ENCODE data around the gene CHCHD2. TPM values are rescaled to one million over a fixed set of nuclear protein-coding genes. Genes with fewer than 3 reads are reported as not detected.

CHCHD2 gene
- total and polyA plus RNA-seq, 2 of the 13 experiments (the other 11 are each of a cell fraction or from before 2014, with no cell fraction given) = 330 to 572 TPM

DNA sequence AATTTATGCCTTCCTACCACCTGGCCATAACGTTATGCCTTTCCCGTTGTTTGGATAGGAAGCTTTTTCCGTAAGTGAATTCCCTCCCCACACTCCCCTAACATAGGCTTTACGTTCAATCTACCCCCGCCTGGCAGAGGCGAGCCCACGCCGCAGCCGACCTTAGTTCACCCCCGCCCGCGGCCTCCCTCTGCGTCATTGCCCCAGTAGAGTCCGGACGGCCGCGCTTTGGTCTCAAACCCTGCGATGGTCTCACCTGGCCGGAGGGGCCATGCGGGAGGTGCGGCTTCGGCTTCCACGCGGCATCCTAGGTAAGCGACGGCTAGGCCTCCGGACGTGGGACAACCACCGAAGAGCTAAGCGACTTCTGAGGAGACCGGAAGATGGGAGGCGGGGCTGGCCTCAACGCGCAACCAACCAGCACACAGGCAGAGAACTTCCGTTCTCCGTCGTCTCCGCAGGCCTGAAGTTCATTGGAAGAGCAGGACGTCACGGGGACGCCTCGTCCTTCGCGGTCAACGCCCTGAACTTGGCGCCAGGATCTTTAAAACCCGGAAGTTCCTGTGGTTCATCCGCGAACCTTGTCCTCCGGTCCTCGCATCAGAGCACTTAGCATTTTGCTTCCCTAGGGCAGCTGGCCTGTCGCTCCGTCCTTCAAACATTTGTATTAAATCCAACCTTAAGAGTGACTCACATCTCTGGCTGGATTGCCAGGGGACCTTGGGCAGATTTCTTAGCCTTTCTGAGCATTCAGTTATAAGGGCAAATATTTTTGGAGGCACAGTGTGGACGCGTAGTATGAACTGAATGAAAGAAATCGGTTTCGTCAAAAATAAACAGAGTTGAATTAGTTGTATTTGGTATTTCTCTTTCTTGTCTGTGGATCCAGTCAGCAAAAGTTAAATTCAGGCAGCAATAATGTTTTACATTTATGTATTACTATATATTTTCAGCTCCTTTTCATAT is at the start of gene CHCHD2 (continued):
- TF ChIP-seq ZNF598 (CRISPR knock-in tag; IDR thresholded peaks at IDR 0.05; ENCODE audit: borderline replicate concordance) (peak; percentile 63; the same call in 1 of the 2 replicates), HOXD1 (CRISPR knock-in tag; IDR thresholded peaks at IDR 0.05) (no peak), ZNF263 (CRISPR knock-in tag; IDR thresholded peaks at IDR 0.05) (0 out of 2 replicates have a peak, but pooled peaks have one; percentile 27), TRIM22 (IDR thresholded peaks at IDR 0.05) (no peak), ZNF749 (CRISPR knock-in tag; IDR thresholded peaks at IDR 0.05; ENCODE audit: borderline replicate concordance) (no peak), ZNF747 (CRISPR knock-in tag; IDR thresholded peaks at IDR 0.05; ENCODE audit: borderline replicate concordance) (no peak), SP2 (CRISPR knock-in tag; IDR thresholded peaks at IDR 0.05) (peak; percentile 98), ZNF616 (CRISPR knock-in tag; IDR thresholded peaks at IDR 0.05; ENCODE audit: low read depth) (peak; percentile 66; the same call in 1 of the 2 replicates), IRX3 (CRISPR knock-in tag; IDR thresholded peaks at IDR 0.05; ENCODE audit: borderline replicate concordance, low read depth) (0 out of 2 replicates have a peak, but pooled peaks have one; percentile 63), ZNF674 (CRISPR knock-in tag; IDR thresholded peaks at IDR 0.05; ENCODE audit: low read depth) (no peak), EP300 (IDR thresholded peaks at IDR 0.05; ENCODE audit: low read depth in 2 of 2, low read length in 2 of 2) (no peak), EP300 (CRISPR knock-in tag; IDR thresholded peaks at IDR 0.05; ENCODE audit: borderline replicate concordance) (no peak; the same call in 1 of the 2 replicates), PTBP1 (IDR thresholded peaks at IDR 0.05; ENCODE audit: low read depth, low read length, poor library complexity, severe bottlenecking) (no peak), RAD21 (CRISPR knock-in tag; IDR thresholded peaks at IDR 0.05) (no peak; the same call in 1 of the 2 replicates), PAF1 (CRISPR knock-in tag; IDR thresholded peaks at IDR 0.05) (no peak), GMEB1 (CRISPR knock-in tag; IDR thresholded peaks at IDR 0.05; ENCODE audit: borderline replicate concordance) (peak; percentile 89), PHF21A (CRISPR knock-in tag; IDR thresholded peaks at IDR 0.05) (no peak), ZFP1 (CRISPR knock-in tag; IDR thresholded peaks at IDR 0.05) (no peak), ZNF577 (CRISPR knock-in tag; IDR thresholded peaks at IDR 0.05; ENCODE audit: borderline replicate concordance, low read depth) (no peak), ZC3H13 (CRISPR knock-in tag; IDR thresholded peaks at IDR 0.05) (peak; percentile 88; the same call in 1 of the 2 replicates), ZNF383 (CRISPR knock-in tag; IDR thresholded peaks at IDR 0.05; ENCODE audit: borderline replicate concordance) (no peak), CERS6 (CRISPR knock-in tag; IDR thresholded peaks at IDR 0.05) (no peak)
- TF ChIP-seq, protein P1, sequence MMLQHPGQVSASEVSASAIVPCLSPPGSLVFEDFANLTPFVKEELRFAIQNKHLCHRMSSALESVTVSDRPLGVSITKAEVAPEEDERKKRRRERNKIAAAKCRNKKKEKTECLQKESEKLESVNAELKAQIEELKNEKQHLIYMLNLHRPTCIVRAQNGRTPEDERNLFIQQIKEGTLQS (CRISPR knock-in tag; IDR thresholded peaks at IDR 0.05) = peak; percentile 42; the same call in 1 of the 2 replicates
- TF ChIP-seq, protein P2, sequence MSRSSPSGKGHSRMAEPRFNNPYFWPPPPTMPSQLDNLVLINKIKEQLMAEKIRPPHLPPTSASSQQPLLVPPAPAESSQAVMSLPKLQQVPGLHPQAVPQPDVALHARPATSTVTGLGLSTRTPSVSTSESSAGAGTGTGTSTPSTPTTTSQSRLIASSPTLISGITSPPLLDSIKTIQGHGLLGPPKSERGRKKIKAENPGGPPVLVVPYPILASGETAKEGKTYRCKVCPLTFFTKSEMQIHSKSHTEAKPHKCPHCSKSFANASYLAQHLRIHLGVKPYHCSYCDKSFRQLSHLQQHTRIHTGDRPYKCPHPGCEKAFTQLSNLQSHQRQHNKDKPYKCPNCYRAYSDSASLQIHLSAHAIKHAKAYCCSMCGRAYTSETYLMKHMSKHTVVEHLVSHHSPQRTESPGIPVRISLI (CRISPR knock-in tag; IDR thresholded peaks at IDR 0.05; ENCODE audit: borderline replicate concordance) = no peak; the same call in 1 of the 2 replicates

Measured in HepG2 (cell line).